Measurements from ENCODE around the gene PCIF1.

DNA sequence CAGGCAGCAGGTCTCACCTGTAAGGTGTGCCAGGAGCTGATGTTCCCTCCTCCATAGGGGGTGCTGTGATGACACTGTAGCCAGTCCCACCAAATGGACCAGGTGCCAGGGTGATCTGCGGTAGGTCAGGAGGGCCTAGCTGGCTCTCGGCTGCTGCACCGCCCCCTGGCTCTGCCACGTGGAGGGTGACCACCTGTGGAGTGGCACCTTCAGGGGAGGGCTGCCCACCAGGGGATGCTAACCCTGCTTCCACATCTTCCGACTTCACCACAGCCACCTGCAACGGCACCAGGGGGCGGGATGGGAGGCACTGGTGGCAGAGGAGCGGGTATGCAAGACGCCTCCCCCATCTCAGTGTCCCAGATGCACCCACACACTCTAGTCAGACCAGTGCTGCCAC is 19.2 kb downstream of the PCIF1 start:
- TF ChIP-seq, protein P1, sequence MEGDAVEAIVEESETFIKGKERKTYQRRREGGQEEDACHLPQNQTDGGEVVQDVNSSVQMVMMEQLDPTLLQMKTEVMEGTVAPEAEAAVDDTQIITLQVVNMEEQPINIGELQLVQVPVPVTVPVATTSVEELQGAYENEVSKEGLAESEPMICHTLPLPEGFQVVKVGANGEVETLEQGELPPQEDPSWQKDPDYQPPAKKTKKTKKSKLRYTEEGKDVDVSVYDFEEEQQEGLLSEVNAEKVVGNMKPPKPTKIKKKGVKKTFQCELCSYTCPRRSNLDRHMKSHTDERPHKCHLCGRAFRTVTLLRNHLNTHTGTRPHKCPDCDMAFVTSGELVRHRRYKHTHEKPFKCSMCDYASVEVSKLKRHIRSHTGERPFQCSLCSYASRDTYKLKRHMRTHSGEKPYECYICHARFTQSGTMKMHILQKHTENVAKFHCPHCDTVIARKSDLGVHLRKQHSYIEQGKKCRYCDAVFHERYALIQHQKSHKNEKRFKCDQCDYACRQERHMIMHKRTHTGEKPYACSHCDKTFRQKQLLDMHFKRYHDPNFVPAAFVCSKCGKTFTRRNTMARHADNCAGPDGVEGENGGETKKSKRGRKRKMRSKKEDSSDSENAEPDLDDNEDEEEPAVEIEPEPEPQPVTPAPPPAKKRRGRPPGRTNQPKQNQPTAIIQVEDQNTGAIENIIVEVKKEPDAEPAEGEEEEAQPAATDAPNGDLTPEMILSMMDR (conservative IDR thresholded peaks at IDR 0.05 in 1 of 2, IDR thresholded peaks at IDR 0.05 in 1 of 2; ENCODE audit: extremely low read depth in 1 of 2, insufficient read depth in 1 of 2, low read depth in 1 of 2, low read length in 2 of 2): no peak
- no peak for TF ChIP-seq EZH2 (IDR thresholded peaks at IDR 0.05; ENCODE audit: borderline replicate concordance, low read length)

All from mammary epithelial cell (primary cell).